Thyroid gland (tissue), 4 donors: ENCODE results near the gene KAT2A.

Source experiments
- CTCF ChIP-seq, 6 experiments: fragments of 200-600 bp in 3 of 6; fragments of 450-650 bp in 3 of 6; sonication (generic) in 3 of 6; IDR thresholded peaks; one replicate each; pipeline ENCODE4 v1.5.1; 2016 to 2019; ENCODE audit warnings: antibody characterized with exemption in 6 of 6, mild to moderate bottlenecking in 2 of 6, inconsistent platforms in 1 of 6, moderate library complexity in 1 of 6
- POLR2A ChIP-seq, 2 donors: fragments of 450-650 bp; IDR thresholded peaks; one replicate each; pipeline ENCODE4 v1.6.1; 2017; ENCODE audit warnings: antibody characterized with exemption in 2 of 2, mild to moderate bottlenecking in 2 of 2, moderate library complexity in 1 of 2

- TF ChIP-seq CTCF (IDR thresholded peaks at IDR 0.05), result no peak
- TF ChIP-seq POLR2A (IDR thresholded peaks at IDR 0.05), result no peak
Measured at GRCh38 chr17:42111265-42111636, 9.9 kb downstream of the KAT2A start.
